ENCODE data around the gene VEGFC.

GRCh38 chr4:176752191-176752749 lies 40.5 kb downstream of the VEGFC start:
- TF ChIP-seq SP1 (IDR thresholded peaks at IDR 0.05) (no peak), ELF4 (IDR thresholded peaks at IDR 0.05) (no peak), L3MBTL2 (conservative IDR thresholded peaks at IDR 0.05) (no peak), FOXM1 (IDR thresholded peaks at IDR 0.05; ENCODE audit: borderline replicate concordance) (no peak), PKNOX1 (IDR thresholded peaks at IDR 0.05) (no peak), TARDBP (IDR thresholded peaks at IDR 0.05) (no peak), NFRKB (IDR thresholded peaks at IDR 0.05) (no peak), SUZ12 (IDR thresholded peaks at IDR 0.05) (no peak), FOXK2 (IDR thresholded peaks at IDR 0.05) (no peak)
